Upper lobe of right lung (tissue), 1 donor: ENCODE data around the gene C22orf15. TPM values are rescaled to one million over a fixed set of nuclear protein-coding genes. Genes with fewer than 3 reads are reported as not detected.
A peak's percentile ranks its signal among the peaks of the same experiment; 100 is the strongest.

Experiments used
- ATAC-seq: fragments of 200-7000 bp; cut with Tn5 transposase; one replicate; pipeline ENCODE4 v1.9.1; 2020; ENCODE audit warnings: mild to moderate bottlenecking, moderate library complexity
- DNase-seq: peaks from one replicate; pipeline ENCODE4 v3.0.0-alpha.2; 2020
- H3K27ac ChIP-seq: fragments of 200-600 bp; one replicate; pipeline ENCODE4 v1.8.0; 2022
- H3K27me3 ChIP-seq: fragments of 200-600 bp; one replicate; pipeline ENCODE4 v1.8.0; 2022; ENCODE audit warnings: mild to moderate bottlenecking
- H3K36me3 ChIP-seq: fragments of 200-600 bp; one replicate; pipeline ENCODE4 v1.8.0; 2022
- H3K4me1 ChIP-seq: fragments of 200-600 bp; one replicate; pipeline ENCODE4 v1.8.0; 2022
- H3K4me3 ChIP-seq: fragments of 200-600 bp; one replicate; pipeline ENCODE4 v1.8.0; 2022; ENCODE audit warnings: mild to moderate bottlenecking
- H3K9me3 ChIP-seq: fragments of 200-600 bp; one replicate; pipeline ENCODE4 v1.8.0; 2022
- intact Hi-C: fragments of 100-400 bp; cut with DNase I; formaldehyde crosslinking; loops from one replicate; pipeline ENCODE4 v1.11.0; 2022
- total RNA-seq: library from RNA; stranded (reverse); fragmentation: NEBNext Ultra II Directional; extraction: Animal tissue kit (Norgen Biotek cat#: 25700); gene quantifications from one replicate; pipeline ENCODE4 v1.2.1, GENCODE V29; 2021
- TF ChIP-seq, protein P1 (sequence below): fragments of 200-600 bp; IDR thresholded peaks from one replicate; pipeline ENCODE4 v1.8.0; 2022; ENCODE audit warnings: antibody characterized with exemption
- donor health status: DM: no; HTN: yes; CAD: no; lungs with severe emphysema.

C22orf15 gene
- total RNA-seq, 1 donor from 2014 or later: not detected

DNA sequence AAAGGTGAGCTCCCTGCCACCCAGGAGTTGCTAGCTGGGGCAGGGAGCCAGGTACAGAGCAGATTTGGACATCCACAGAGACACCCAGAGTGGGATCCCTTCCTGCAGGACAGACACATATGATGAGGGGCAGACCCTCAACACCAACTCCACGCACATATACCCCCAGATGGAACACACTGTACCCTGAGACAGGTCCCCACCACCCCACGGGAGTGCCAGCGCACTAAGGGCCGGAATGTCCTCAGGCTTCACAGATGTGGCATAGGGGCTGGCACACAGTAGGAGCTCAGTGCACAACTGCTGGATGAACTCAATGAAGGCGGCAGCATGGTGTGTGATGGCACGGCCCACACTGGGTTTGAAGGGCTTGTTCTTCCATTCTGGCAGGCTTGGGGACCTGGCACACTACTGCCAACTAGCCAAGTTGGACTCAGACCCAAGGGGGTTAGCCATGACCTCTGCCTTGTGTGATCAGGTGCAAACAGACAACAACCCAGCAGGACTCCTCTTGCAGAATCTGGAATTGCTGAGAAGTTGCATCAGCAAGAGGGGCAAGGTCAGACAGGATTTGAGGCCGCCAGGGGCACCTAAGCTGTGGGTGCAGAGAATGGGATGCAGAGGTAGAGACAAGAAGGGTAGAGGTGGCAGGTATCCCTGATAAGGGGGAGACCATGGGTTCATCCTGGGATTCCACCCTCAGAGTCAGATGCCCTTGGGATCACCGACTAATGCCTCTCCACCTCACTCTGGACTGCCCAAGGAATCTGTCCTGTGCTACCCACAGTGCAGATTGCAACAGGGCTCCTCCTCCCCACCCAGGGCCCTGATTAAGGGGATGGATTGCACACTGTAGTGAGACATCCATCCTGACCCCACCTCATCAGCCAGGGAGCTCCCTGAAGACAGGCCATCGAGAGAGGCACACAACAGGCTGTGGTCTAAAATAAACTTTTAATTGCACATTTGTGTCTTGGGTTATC is 2.4 kb downstream of the C22orf15 start:
- ATAC-seq: no peak

DNA sequence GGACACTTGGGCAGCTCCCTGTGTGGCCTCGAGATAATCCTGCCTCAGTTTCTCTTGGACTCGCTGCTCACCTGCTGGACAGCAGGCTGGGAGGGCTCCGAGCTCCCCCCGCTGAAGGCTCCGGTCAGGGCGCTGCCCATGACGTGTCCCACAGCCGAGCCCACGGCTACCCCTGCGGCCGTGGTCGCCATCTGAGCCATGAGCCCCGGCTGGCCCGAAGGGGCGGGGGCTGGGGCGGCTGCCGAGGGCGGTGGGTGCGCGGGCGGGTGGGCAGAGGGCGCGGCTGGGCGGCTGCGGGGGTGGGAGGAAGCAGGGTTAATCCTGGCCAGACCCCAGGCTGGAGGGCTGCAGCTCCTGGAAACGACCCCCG is 4.5 kb downstream of the C22orf15 start:
- Histone ChIP-seq H3K36me3 (no peaks in the 10 kb centered on the region), H3K27ac (peak overlapping the region; percentile 83), H3K9me3 (no peaks in the 10 kb centered on the region), H3K4me1 (peaks cover 26% of the 10 kb centered on the region), H3K27me3 (no peaks in the 10 kb centered on the region), H3K4me3 (peak overlapping the region; percentile 81)
- ATAC-seq: peak; percentile 1
- no peak for DNase-seq
- TF ChIP-seq, protein P1, sequence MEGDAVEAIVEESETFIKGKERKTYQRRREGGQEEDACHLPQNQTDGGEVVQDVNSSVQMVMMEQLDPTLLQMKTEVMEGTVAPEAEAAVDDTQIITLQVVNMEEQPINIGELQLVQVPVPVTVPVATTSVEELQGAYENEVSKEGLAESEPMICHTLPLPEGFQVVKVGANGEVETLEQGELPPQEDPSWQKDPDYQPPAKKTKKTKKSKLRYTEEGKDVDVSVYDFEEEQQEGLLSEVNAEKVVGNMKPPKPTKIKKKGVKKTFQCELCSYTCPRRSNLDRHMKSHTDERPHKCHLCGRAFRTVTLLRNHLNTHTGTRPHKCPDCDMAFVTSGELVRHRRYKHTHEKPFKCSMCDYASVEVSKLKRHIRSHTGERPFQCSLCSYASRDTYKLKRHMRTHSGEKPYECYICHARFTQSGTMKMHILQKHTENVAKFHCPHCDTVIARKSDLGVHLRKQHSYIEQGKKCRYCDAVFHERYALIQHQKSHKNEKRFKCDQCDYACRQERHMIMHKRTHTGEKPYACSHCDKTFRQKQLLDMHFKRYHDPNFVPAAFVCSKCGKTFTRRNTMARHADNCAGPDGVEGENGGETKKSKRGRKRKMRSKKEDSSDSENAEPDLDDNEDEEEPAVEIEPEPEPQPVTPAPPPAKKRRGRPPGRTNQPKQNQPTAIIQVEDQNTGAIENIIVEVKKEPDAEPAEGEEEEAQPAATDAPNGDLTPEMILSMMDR: no peak
- intact Hi-C loops: no loop called here

More for the DNA sequence above, 2.4 kb downstream of the C22orf15 start:
- intact Hi-C loops: no loop called here
- Histone ChIP-seq H3K4me3 (no peak overlapping the region), H3K27me3 (no peaks in the 10 kb centered on the region), H3K27ac (no peak overlapping the region), H3K4me1 (peaks cover 23% of the 10 kb centered on the region), H3K9me3 (no peaks in the 10 kb centered on the region), H3K36me3 (no peaks in the 10 kb centered on the region)
- TF ChIP-seq, protein P1: no peak
- no peak for DNase-seq

DNA sequence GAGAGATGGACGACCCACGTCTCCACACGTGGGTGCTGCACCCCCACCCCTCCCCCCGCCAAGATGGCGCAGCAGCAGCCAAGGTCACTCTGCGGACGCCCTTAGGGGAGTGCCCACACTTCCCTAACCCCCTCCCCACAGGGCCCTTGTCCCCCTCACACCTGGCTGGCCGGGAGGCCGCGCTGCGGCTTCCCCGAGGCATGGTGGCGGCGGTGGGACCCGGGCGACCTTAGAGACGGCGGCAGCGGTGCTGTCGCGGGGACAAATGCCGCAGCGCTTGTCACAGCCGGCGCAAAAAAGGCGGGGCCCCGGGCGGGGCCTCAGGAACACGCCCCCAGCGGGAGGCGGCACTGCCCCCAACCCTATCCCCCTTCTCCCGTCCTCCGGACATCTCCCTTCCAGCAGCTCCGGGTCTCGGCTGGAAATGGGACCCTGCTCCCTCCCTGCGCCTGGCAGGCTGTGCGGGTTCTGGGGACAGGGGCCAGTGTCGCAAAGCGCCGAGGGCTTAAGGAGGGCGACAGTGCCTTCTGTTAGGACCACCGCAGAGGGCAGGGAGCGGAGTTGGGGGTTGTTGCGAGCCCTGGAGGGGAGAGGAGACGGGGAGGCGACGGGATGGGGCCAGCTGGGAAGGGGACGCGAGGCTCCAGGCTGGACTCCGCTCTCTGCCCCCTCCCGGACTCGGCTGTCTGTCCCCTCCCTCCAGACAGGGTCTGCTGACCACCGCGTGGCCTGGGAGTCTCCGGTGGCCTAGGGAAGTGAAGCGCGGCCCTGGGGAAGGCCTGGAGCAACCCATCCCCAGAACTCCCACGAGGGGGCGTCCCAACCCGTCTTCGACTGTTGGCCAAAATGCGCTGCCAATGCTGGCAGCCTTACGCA is 5.1 kb downstream of the C22orf15 start, which contains the start of gene CHCHD10:
Gene CHCHD10 (minus strand): TSS at position 300 of the 876 bp plus-strand sequence. CDS start 98 bp downstream, at position 202.
- Histone ChIP-seq H3K4me3 (peak within 1 kb of the TSS; percentile 81), H3K36me3 (no peaks in the 10 kb centered on the region), H3K27ac (peak within 1 kb of the TSS; percentile 83), H3K4me1 (peaks cover 28% of the 10 kb centered on the region), H3K27me3 (no peaks in the 10 kb centered on the region), H3K9me3 (no peaks in the 10 kb centered on the region)
- intact Hi-C loops: no loop called here
- TF ChIP-seq, protein P1: peak; percentile 75
- DNase-seq (peak; percentile 92), ATAC-seq (peak; percentile 84)

DNA sequence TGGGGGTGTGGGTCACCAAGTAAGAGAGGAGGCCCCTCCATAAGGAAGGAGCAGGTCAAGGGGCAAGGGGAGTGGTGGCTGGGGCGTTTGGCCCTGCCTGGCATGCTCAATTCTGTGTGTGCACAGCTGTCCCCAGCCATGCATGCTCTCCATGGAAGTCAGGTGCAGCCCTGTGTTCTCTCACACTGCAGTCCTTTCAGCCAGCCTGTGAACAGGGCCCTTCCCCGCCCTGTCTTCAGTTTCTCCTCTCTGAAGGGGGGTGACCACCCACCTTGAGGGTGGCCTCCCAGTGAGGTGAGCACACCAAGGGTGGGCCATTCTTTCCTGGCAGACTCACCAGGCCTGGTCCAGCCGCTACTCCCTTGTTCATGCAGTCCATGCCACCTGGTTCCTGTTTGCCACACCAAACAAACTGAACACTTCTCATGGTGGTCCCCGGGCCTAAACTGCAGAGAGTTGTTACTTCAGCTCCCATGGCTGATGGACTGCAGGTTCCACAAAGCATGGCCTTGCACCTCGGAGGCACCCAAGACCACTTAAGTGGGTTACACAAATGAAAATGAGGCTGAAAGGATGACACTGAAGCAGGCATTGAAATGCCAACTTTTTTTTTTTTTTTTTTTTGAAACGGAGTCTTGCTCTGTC is 6.7 kb downstream of the C22orf15 start:
- DNase-seq: no peak
- Histone ChIP-seq H3K27ac (no peak overlapping the region), H3K4me3 (no peak overlapping the region), H3K4me1 (peaks cover 25% of the 10 kb centered on the region), H3K27me3 (no peaks in the 10 kb centered on the region), H3K9me3 (no peaks in the 10 kb centered on the region), H3K36me3 (no peaks in the 10 kb centered on the region)
- no peak for ATAC-seq
- intact Hi-C loops: no loop called here
- TF ChIP-seq, protein P1: no peak

DNA sequence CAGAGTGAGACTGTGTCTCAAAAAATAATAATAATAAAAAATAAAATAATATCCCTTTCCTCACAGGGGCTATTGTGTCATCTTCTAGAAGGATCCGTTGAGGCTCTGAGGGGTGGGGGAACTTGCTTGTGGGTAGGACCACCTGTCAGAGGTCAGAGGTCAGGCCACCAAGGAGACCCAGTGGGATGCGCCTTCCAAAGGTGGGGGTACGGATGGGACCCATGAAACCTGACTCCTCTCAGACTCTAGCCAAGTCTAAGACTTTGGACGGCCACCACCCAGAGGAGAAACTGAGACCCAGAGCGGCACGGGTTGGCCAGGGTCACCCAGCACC is 9.5 kb downstream of the C22orf15 start:
- H3K27ac ChIP-seq: no peak overlapping the region
- TF ChIP-seq, protein P1: no peak
- ATAC-seq (no peak), DNase-seq (no peak)
- no peaks in the 10 kb centered on the region for H3K36me3 ChIP-seq
- peak overlapping the region; percentile 50 for H3K4me3 ChIP-seq
- H3K9me3 ChIP-seq: no peaks in the 10 kb centered on the region
- no peaks in the 10 kb centered on the region for H3K27me3 ChIP-seq
- peaks cover 20% of the 10 kb centered on the region for H3K4me1 ChIP-seq
- intact Hi-C loops: loop anchor here (10.0 kb wide), 1 partner anchor 73 kb away; no protein-coding TSS in a partner anchor
